Measurements from ENCODE around the gene ADGRA1. TPM values are rescaled to one million over a fixed set of nuclear protein-coding genes. Genes with fewer than 3 reads are reported as not detected.

ADGRA1 gene
- total RNA-seq, 1 donor from 2014 or later = not detected

- DNase-seq (ENCODE audit: low spot score) = no peak
Measured at GRCh38 chr10:133178357-133179127, 90.8 kb downstream of the ADGRA1 start.

GRCh38 chr10:133179128-133179520 is 91.4 kb downstream of the ADGRA1 start:
- no peak for DNase-seq (ENCODE audit: low spot score)

- DNase-seq (ENCODE audit: low spot score) = no peak
Measured at GRCh38 chr10:133179651-133180050, 91.9 kb downstream of the ADGRA1 start.

- no peak for DNase-seq (ENCODE audit: low spot score)
Measured at GRCh38 chr10:133180192-133180964, 92.7 kb downstream of the ADGRA1 start.

- no peak for DNase-seq (ENCODE audit: low spot score)
Measured at GRCh38 chr10:133180965-133181639, 93.4 kb downstream of the ADGRA1 start.

Other genes with a start within 250 kb of the ADGRA1 start
- 0.48 TPM for gene CFAP46, start 145.4 kb upstream of the ADGRA1 start, total RNA-seq (ENCODE audit: insufficient read depth, low replicate concordance)
- gene KNDC1, start 72.3 kb downstream of the ADGRA1 start, total RNA-seq (ENCODE audit: insufficient read depth, low replicate concordance) = 4.8 TPM
- gene UTF1, start 142.3 kb downstream of the ADGRA1 start, total RNA-seq (ENCODE audit: insufficient read depth, low replicate concordance) = not detected
- gene VENTX, start 149.9 kb downstream of the ADGRA1 start, total RNA-seq (ENCODE audit: insufficient read depth, low replicate concordance) = not detected
- 6.3 TPM for gene ADAM8, start 188.9 kb downstream of the ADGRA1 start, total RNA-seq (ENCODE audit: insufficient read depth, low replicate concordance)
- gene TUBGCP2, start 220.9 kb downstream of the ADGRA1 start, total RNA-seq (ENCODE audit: insufficient read depth, low replicate concordance) = 34.2 TPM
- 41.9 TPM for gene ZNF511, start 221.0 kb downstream of the ADGRA1 start, total RNA-seq (ENCODE audit: insufficient read depth, low replicate concordance)
- not detected for gene CALY, start 249.0 kb downstream of the ADGRA1 start, total RNA-seq (ENCODE audit: insufficient read depth, low replicate concordance)